Natural killer cell (primary cell): Measurements from ENCODE around the gene ZSCAN4. TPM values are rescaled to one million over a fixed set of nuclear protein-coding genes. Genes with fewer than 3 reads are reported as not detected.

Experiments used
- ATAC-seq, 3 donors: fragments of 150-1000 bp in 2 of 3; fragments of 200-7000 bp in 1 of 3; cut with Tn5 transposase; 1 replicate in 1 of 3; 2 replicates in 2 of 3; pipeline ENCODE4 v1.10.0; 2021; ENCODE audit warnings: mild to moderate bottlenecking in 2 of 3, moderate library complexity in 2 of 3
- DNase-seq, 2 donors: peaks; one replicate each; pipeline versions ENCODE4 v3.0.0 to v3.0.0-alpha.2; 2013 to 2021; ENCODE audit warnings: mixed read lengths in 1 of 2
- H3K27ac ChIP-seq: one replicate; pipeline ENCODE4 v1.5.1; 2013; ENCODE audit warnings: mild to moderate bottlenecking, low read length
- H3K27me3 ChIP-seq: one replicate; pipeline ENCODE4 v1.6.1; 2013; ENCODE audit warnings: low read length; ENCODE audit not compliant: control insufficient read depth, insufficient read depth
- H3K36me3 ChIP-seq: one replicate; pipeline ENCODE4 v1.6.1; 2013; ENCODE audit warnings: low read length; ENCODE audit not compliant: control insufficient read depth, insufficient read depth
- H3K4me1 ChIP-seq: one replicate; pipeline ENCODE4 v1.6.1; 2013; ENCODE audit warnings: low read length; ENCODE audit not compliant: control insufficient read depth, insufficient read depth
- H3K4me3 ChIP-seq: one replicate; pipeline ENCODE4 v1.5.1; 2013; ENCODE audit warnings: low read length
- H3K9me3 ChIP-seq: one replicate; pipeline ENCODE4 v1.6.1; 2013; ENCODE audit warnings: low read length; ENCODE audit not compliant: control insufficient read depth, insufficient read depth
- H3K27ac Mint-ChIP-seq, 2 donors: one replicate each; pipeline ENCODE4 v1.8.0; 2022; ENCODE audit warnings: mild to moderate bottlenecking in 2 of 2, mixed read lengths in 2 of 2, moderate library complexity in 1 of 2
- H3K27me3 Mint-ChIP-seq, 2 donors: one replicate each; pipeline ENCODE4 v1.8.0; 2022; ENCODE audit warnings: low read depth in 2 of 2, mixed read lengths in 2 of 2
- H3K36me3 Mint-ChIP-seq: one replicate; pipeline ENCODE4 v1.8.0; 2022; ENCODE audit warnings: mixed read lengths
- H3K4me1 Mint-ChIP-seq, 2 donors: one replicate each; pipeline ENCODE4 v1.8.0; 2022; ENCODE audit warnings: mixed read lengths in 2 of 2
- H3K4me3 Mint-ChIP-seq: one replicate; pipeline ENCODE4 v1.8.0; 2022; ENCODE audit warnings: mild to moderate bottlenecking, moderate library complexity, mixed read lengths
- H3K9me3 Mint-ChIP-seq, 2 donors: one replicate each; pipeline ENCODE4 v1.8.0; 2022; ENCODE audit warnings: mixed read lengths in 2 of 2
- CTCF ChIP-seq: fragments of 200-600 bp; IDR thresholded peaks from one replicate; pipeline ENCODE4 v1.8.0; 2022; ENCODE audit warnings: antibody characterized with exemption
- WGBS: methylation state at CpG from one replicate; pipeline ENCODE4 v1.1.7; 2013; ENCODE audit warnings: missing lambda C conversion rate; ENCODE audit not compliant: insufficient coverage; 5-methylcytosine and 5-hydroxymethylcytosine counted together
- intact Hi-C: fragments of 100-400 bp; cut with micrococcal nuclease; formaldehyde crosslinking; loops from one replicate; pipeline ENCODE4 v1.14.2; 2022
- total RNA-seq, 4 donors: library from RNA; stranded (reverse); fragments of 120-200 nt in 1 of 4; gene quantifications; one replicate each; pipeline versions ENCODE4 v1.2.3 to v1.2.4, GENCODE V29; 2013 to 2022

Gene ZSCAN4
- total RNA-seq, 3 donors from 2014 or later (not counting 1 experiment from before 2014, with no cell fraction given), result not detected

- no peak for ATAC-seq
Observed at GRCh38 chr19:57648331-57649003, 20.3 kb upstream of the ZSCAN4 start.

GRCh38 chr19:57651654-57651996 is 17.1 kb upstream of the ZSCAN4 start:
- Mint-ChIP-seq H3K36me3 (peaks cover 43% of the 10 kb centered on the region), H3K4me1 (peaks cover 11 to 22% of the 10 kb centered on the region in 2 donors), H3K4me3 (peak overlapping the region; percentile 62), H3K27ac (peak overlapping the region; percentile 69 to 77), H3K27me3 (peaks cover 7 to 12% of the 10 kb centered on the region in 2 donors), H3K9me3 (peaks cover 15 to 27% of the 10 kb centered on the region in 2 donors)
- intact Hi-C loops, result no loop called here
- DNase-seq (no peak), ATAC-seq (no peak)
- 76% methylated on average over 6 of the region's 6 CpGs for WGBS
- TF ChIP-seq CTCF, result no peak
- Histone ChIP-seq H3K27me3 (no peaks in the 10 kb centered on the region), H3K9me3 (peaks cover 30% of the 10 kb centered on the region), H3K4me1 (peaks cover 13% of the 10 kb centered on the region), H3K27ac (no peak overlapping the region), H3K36me3 (no peaks in the 10 kb centered on the region), H3K4me3 (no peak overlapping the region)

More at GRCh38 chr19:57648331-57649003, 20.3 kb upstream of the ZSCAN4 start:
- Mint-ChIP-seq H3K36me3 (peaks cover 29% of the 10 kb centered on the region), H3K9me3 (peaks cover 13 to 14% of the 10 kb centered on the region in 2 donors), H3K27ac (no peak overlapping the region), H3K4me1 (peaks cover 11 to 17% of the 10 kb centered on the region in 2 donors), H3K4me3 (no peak overlapping the region), H3K27me3 (no peaks in the 10 kb centered on the region)
- H3K9me3 ChIP-seq, result peaks cover 27% of the 10 kb centered on the region
- H3K4me3 ChIP-seq, result no peak overlapping the region
- peaks cover 13% of the 10 kb centered on the region for H3K4me1 ChIP-seq
- no peaks in the 10 kb centered on the region for H3K36me3 ChIP-seq
- WGBS, result 85% methylated on average over 5 of the region's 6 CpGs
- no peak overlapping the region for H3K27ac ChIP-seq
- no peaks in the 10 kb centered on the region for H3K27me3 ChIP-seq
- TF ChIP-seq CTCF, result no peak
- intact Hi-C loops, result no loop called here
- no peak for DNase-seq

- intact Hi-C loops, result no loop called here
- H3K27me3 ChIP-seq, result no peaks in the 10 kb centered on the region
- ATAC-seq (no peak), DNase-seq (no peak)
- peaks cover 33% of the 10 kb centered on the region for H3K36me3 Mint-ChIP-seq
- 88% methylated on average over 2 of the region's 2 CpGs for WGBS
- H3K4me3 Mint-ChIP-seq, result no peak overlapping the region
- H3K9me3 Mint-ChIP-seq, result peaks cover 13 to 25% of the 10 kb centered on the region in 2 donors
- peaks cover 22% of the 10 kb centered on the region for H3K9me3 ChIP-seq
- H3K4me1 ChIP-seq, result peaks cover 13% of the 10 kb centered on the region
- H3K27ac Mint-ChIP-seq, result no peak overlapping the region
- no peak overlapping the region for H3K4me3 ChIP-seq
- TF ChIP-seq CTCF, result no peak
- peaks cover 9 to 12% of the 10 kb centered on the region in 2 donors for H3K27me3 Mint-ChIP-seq
- H3K27ac ChIP-seq, result no peak overlapping the region
- no peaks in the 10 kb centered on the region for H3K36me3 ChIP-seq
- H3K4me1 Mint-ChIP-seq, result peaks cover 11 to 22% of the 10 kb centered on the region in 2 donors
Observed at GRCh38 chr19:57653689-57654088, 15.0 kb upstream of the ZSCAN4 start.

GRCh38 chr19:57655443-57655842 is 13.3 kb upstream of the ZSCAN4 start:
- Mint-ChIP-seq H3K36me3 (peaks cover 32% of the 10 kb centered on the region), H3K27me3 (peaks cover 18 to 24% of the 10 kb centered on the region in 2 donors), H3K27ac (no peak overlapping the region), H3K4me1 (peaks cover 11 to 22% of the 10 kb centered on the region in 2 donors), H3K9me3 (peaks cover 13 to 25% of the 10 kb centered on the region in 2 donors), H3K4me3 (no peak overlapping the region)
- peaks cover 22% of the 10 kb centered on the region for H3K9me3 ChIP-seq
- peaks cover 13% of the 10 kb centered on the region for H3K4me1 ChIP-seq
- H3K4me3 ChIP-seq, result no peak overlapping the region
- intact Hi-C loops, result no loop called here
- H3K36me3 ChIP-seq, result no peaks in the 10 kb centered on the region
- no peaks in the 10 kb centered on the region for H3K27me3 ChIP-seq
- ATAC-seq, result no peak
- WGBS, result 100% methylated on average over 1 of the region's 1 CpG
- H3K27ac ChIP-seq, result no peak overlapping the region
- TF ChIP-seq CTCF, result no peak
- DNase-seq, result no peak
